Measurements from ENCODE around the gene POP7.

DNA sequence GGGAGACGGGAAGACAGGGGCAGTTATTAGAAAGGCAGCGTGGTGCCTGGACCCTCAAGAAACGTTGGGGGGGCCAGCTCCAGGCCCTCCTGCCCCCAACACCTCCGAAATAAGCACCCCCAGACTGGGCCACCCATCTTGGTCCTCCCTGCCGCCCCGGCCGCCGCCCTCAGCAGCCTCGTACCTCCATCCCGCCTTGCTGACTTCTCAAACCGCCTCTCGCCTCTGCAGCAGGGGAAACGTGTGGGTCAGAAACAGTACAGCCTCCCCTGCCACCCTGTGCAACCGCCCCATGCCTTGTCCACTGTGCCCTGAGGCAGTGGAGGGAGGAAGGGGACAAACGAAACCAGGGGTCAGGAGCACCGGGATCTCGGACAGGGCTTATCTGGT is 19.1 kb upstream of the POP7 start:
- TF ChIP-seq POLR2A (IDR thresholded peaks at IDR 0.05) (no peak), EP300 (IDR thresholded peaks at IDR 0.05) (no peak), POLR2AphosphoS5 (IDR thresholded peaks at IDR 0.05) (no peak)
- TF ChIP-seq, protein P1, sequence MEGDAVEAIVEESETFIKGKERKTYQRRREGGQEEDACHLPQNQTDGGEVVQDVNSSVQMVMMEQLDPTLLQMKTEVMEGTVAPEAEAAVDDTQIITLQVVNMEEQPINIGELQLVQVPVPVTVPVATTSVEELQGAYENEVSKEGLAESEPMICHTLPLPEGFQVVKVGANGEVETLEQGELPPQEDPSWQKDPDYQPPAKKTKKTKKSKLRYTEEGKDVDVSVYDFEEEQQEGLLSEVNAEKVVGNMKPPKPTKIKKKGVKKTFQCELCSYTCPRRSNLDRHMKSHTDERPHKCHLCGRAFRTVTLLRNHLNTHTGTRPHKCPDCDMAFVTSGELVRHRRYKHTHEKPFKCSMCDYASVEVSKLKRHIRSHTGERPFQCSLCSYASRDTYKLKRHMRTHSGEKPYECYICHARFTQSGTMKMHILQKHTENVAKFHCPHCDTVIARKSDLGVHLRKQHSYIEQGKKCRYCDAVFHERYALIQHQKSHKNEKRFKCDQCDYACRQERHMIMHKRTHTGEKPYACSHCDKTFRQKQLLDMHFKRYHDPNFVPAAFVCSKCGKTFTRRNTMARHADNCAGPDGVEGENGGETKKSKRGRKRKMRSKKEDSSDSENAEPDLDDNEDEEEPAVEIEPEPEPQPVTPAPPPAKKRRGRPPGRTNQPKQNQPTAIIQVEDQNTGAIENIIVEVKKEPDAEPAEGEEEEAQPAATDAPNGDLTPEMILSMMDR (IDR thresholded peaks at IDR 0.05) = no peak
